ENCODE measurements around the gene UNC80.

Gene UNC80

GRCh38 chr2:210038078-210038477 lies 266.4 kb downstream of the UNC80 start:
- DNase-seq, result no peak

- no peak for DNase-seq
Measured at GRCh38 chr2:210046851-210047500, 275.3 kb downstream of the UNC80 start.
